ENCODE results near the gene QPCTL. TPM values are rescaled to one million over a fixed set of nuclear protein-coding genes. Genes with fewer than 3 reads are reported as not detected.
"Not testable (repeated sequence)": the region's sequence is repeated elsewhere in the genome, so short reads cannot be mapped to it uniquely, and the experiment has no call there.

The QPCTL gene
- total RNA-seq, 2 donors from 2014 or later, result 11.0 to 15.9 TPM

GRCh38 chr19:45717131-45717982 is 24.9 kb downstream of the QPCTL start:
- no peaks in the 10 kb centered on the region for H3K27me3 Mint-ChIP-seq (ENCODE audit: insufficient read depth)
- 1% methylated on average over 24 to 51 of the region's 51 CpGs for WGBS, 2 experiments (ENCODE audit: insufficient coverage in 1 of 2, insufficient read length in 1 of 2)
- no peaks in the 10 kb centered on the region for H3K9me3 Mint-ChIP-seq
- H3K36me3 ChIP-seq (ENCODE audit: control insufficient read depth, insufficient read depth, low read length), result peaks cover 24% of the 10 kb centered on the region
- peak overlapping the region; percentile 92 for H3K4me3 Mint-ChIP-seq
- H3K27ac ChIP-seq (ENCODE audit: low read depth, low read length), result peak overlapping the region; percentile 89
- no peaks in the 10 kb centered on the region for H3K9me3 ChIP-seq (ENCODE audit: control insufficient read depth, low read length)
- DNase-seq, result peak; percentile 100
- peaks cover 26% of the 10 kb centered on the region for H3K4me1 Mint-ChIP-seq
- H3K9ac ChIP-seq (ENCODE audit: extremely low read depth, low read length, poor library complexity, severe bottlenecking), result peak overlapping the region; percentile 95
- H3K4me3 ChIP-seq (ENCODE audit: low read length), result peak overlapping the region; percentile 91
- H3K36me3 Mint-ChIP-seq (ENCODE audit: low read depth), result peaks cover 32% of the 10 kb centered on the region
- peak overlapping the region; percentile 99 for H3K27ac Mint-ChIP-seq
- peaks cover 5% of the 10 kb centered on the region for H3K4me1 ChIP-seq (ENCODE audit: control insufficient read depth, insufficient read depth, low read length)
- no peaks in the 10 kb centered on the region for H3K27me3 ChIP-seq (ENCODE audit: control insufficient read depth, insufficient read depth, low read length, poor library complexity, severe bottlenecking)
- no peak for TF ChIP-seq CTCF (conservative IDR thresholded peaks at IDR 0.05)

GRCh38 chr19:45717983-45718650 is 25.7 kb downstream of the QPCTL start:
- TF ChIP-seq CTCF (conservative IDR thresholded peaks at IDR 0.05), result no peak
- Histone ChIP-seq H3K4me3 (ENCODE audit: low read length) (peak overlapping the region; percentile 77), H3K36me3 (ENCODE audit: control insufficient read depth, insufficient read depth, low read length) (peaks cover 31% of the 10 kb centered on the region), H3K4me1 (ENCODE audit: control insufficient read depth, insufficient read depth, low read length) (peaks cover 5% of the 10 kb centered on the region), H3K27ac (ENCODE audit: low read depth, low read length) (peak overlapping the region; percentile 89), H3K9ac (ENCODE audit: extremely low read depth, low read length, poor library complexity, severe bottlenecking) (peak overlapping the region; percentile 66), H3K9me3 (ENCODE audit: control insufficient read depth, low read length) (no peaks in the 10 kb centered on the region), H3K27me3 (ENCODE audit: control insufficient read depth, insufficient read depth, low read length, poor library complexity, severe bottlenecking) (no peaks in the 10 kb centered on the region)
- Mint-ChIP-seq H3K27me3 (ENCODE audit: insufficient read depth) (no peaks in the 10 kb centered on the region), H3K4me3 (peak overlapping the region; percentile 92), H3K9me3 (no peaks in the 10 kb centered on the region), H3K4me1 (peaks cover 26% of the 10 kb centered on the region), H3K27ac (peak overlapping the region; percentile 99), H3K36me3 (ENCODE audit: low read depth) (peaks cover 33% of the 10 kb centered on the region)
- WGBS, 2 experiments (ENCODE audit: insufficient coverage in 1 of 2, insufficient read length in 1 of 2), result 59 to 64% methylated on average over 9 to 12 of the region's 12 CpGs
- no peak for DNase-seq

DNA sequence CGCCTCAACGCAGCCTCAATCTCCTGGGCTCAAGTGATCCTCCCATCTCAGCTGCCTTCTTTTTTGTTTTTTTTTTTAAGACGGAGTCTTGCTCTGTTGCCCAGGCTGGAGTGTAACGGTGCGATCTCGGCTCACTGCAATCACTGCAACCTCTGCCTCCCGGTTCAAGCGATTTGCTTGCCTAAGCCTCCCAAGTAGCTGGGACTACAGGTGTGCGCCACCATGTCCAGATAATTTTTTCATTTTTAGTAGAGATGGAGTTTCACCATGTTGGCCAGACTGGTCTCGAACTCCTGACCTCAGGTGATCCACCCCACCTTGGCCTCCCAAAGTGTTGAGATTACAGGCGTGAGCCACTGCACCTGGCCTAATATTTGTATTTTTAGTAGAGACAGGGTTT is 27.6 kb downstream of the QPCTL start:
- not testable (repeated sequence) for H3K4me3 Mint-ChIP-seq, H3K27ac Mint-ChIP-seq
- WGBS, 2 experiments (ENCODE audit: insufficient coverage in 1 of 2, insufficient read length in 1 of 2), result 93 to 94% methylated on average over 8 to 11 of the region's 11 CpGs

GRCh38 chr19:45728683-45729082 is 36.2 kb downstream of the QPCTL start:
- H3K4me1 Mint-ChIP-seq, result peaks cover 12% of the 10 kb centered on the region
- not testable (repeated sequence) for H3K9me3 ChIP-seq (ENCODE audit: control insufficient read depth, low read length); H3K27me3 Mint-ChIP-seq (ENCODE audit: insufficient read depth); H3K4me3 ChIP-seq (ENCODE audit: low read length); H3K36me3 ChIP-seq (ENCODE audit: control insufficient read depth, insufficient read depth, low read length); H3K9ac ChIP-seq (ENCODE audit: extremely low read depth, low read length, poor library complexity, severe bottlenecking); H3K4me3 Mint-ChIP-seq; DNase-seq; H3K9me3 Mint-ChIP-seq; H3K4me1 ChIP-seq (ENCODE audit: control insufficient read depth, insufficient read depth, low read length); H3K27ac ChIP-seq (ENCODE audit: low read depth, low read length); H3K27me3 ChIP-seq (ENCODE audit: control insufficient read depth, insufficient read depth, low read length, poor library complexity, severe bottlenecking)
- WGBS, 2 experiments (ENCODE audit: insufficient coverage in 1 of 2, insufficient read length in 1 of 2), result 90 to 95% methylated on average over 9 to 18 of the region's 18 CpGs
- H3K27ac Mint-ChIP-seq, result peak overlapping the region; percentile 44
- H3K36me3 Mint-ChIP-seq (ENCODE audit: low read depth), result peaks cover 13% of the 10 kb centered on the region

More for the DNA sequence above, 27.6 kb downstream of the QPCTL start:
- H3K27me3 ChIP-seq (ENCODE audit: control insufficient read depth, insufficient read depth, low read length, poor library complexity, severe bottlenecking); H3K9me3 Mint-ChIP-seq; H3K9me3 ChIP-seq (ENCODE audit: control insufficient read depth, low read length); H3K4me1 ChIP-seq (ENCODE audit: control insufficient read depth, insufficient read depth, low read length); H3K9ac ChIP-seq (ENCODE audit: extremely low read depth, low read length, poor library complexity, severe bottlenecking); H3K27ac ChIP-seq (ENCODE audit: low read depth, low read length); H3K4me3 ChIP-seq (ENCODE audit: low read length); H3K27me3 Mint-ChIP-seq (ENCODE audit: insufficient read depth); DNase-seq: not testable (repeated sequence)
- peaks cover 26% of the 10 kb centered on the region for H3K4me1 Mint-ChIP-seq
- H3K36me3 Mint-ChIP-seq (ENCODE audit: low read depth), result peaks cover 46% of the 10 kb centered on the region
- peaks cover 40% of the 10 kb centered on the region for H3K36me3 ChIP-seq (ENCODE audit: control insufficient read depth, insufficient read depth, low read length)

Data from endodermal cell (in vitro differentiated cells).